Stomach smooth muscle (tissue), 2 donors: ENCODE measurements around the gene PI16.

Source experiments
- H3K27ac ChIP-seq: one replicate; pipeline ENCODE4 v1.7.0; 2013; ENCODE audit warnings: mild to moderate bottlenecking, low read length, inconsistent platforms
- H3K27me3 ChIP-seq, 2 donors: one replicate each; pipeline ENCODE4 v1.7.0; 2013; ENCODE audit warnings: low read length in 2 of 2; ENCODE audit not compliant: insufficient read depth in 2 of 2, control insufficient read depth in 1 of 2
- H3K36me3 ChIP-seq, 2 donors: one replicate each; pipeline ENCODE4 v1.7.0; 2013; ENCODE audit warnings: low read length in 2 of 2; ENCODE audit not compliant: control insufficient read depth in 2 of 2, insufficient read depth in 2 of 2
- H3K4me1 ChIP-seq: one replicate; pipeline ENCODE4 v1.7.0; 2013; ENCODE audit warnings: low read length; ENCODE audit not compliant: control insufficient read depth, insufficient read depth
- H3K4me3 ChIP-seq, 2 donors: one replicate each; pipeline ENCODE4 v1.7.0; 2013; ENCODE audit warnings: low read length in 2 of 2
- H3K9ac ChIP-seq, 2 donors: one replicate each; pipeline ENCODE4 v1.7.0; 2013; ENCODE audit warnings: low read length in 2 of 2, mild to moderate bottlenecking in 1 of 2
- H3K9me3 ChIP-seq, 2 donors: one replicate each; pipeline ENCODE4 v1.7.0; 2013; ENCODE audit warnings: low read length in 2 of 2; ENCODE audit not compliant: control insufficient read depth in 2 of 2
- donor health status: healthy.
- donor health status: Pancreatic carcinoma.

The PI16 gene

DNA sequence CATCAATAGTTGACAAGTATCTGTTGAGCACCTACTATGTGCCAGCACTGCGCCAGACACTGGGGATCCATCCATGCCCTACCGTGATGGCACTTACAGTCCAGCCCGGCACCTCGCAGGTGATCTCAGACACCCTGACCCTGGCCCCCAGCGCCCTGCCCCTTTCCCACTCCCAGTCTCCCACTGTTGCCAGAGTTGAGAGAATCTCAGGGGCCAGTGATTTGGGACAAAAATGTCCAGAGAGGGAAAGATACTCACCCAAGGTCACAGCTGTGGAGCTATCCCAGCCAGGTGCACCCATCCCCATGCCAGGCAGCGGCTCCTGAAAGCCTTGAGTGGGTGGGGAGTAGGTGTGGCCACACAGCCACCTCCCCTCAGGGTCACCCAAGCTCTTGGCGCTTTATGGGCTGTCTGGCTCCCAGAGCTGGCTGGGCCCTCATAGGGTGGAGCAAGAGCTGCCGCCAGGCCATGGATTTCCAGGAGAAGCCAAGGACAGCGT lies 3.3 kb downstream of the PI16 start:
- Histone ChIP-seq H3K27ac (no peak overlapping the region), H3K9ac (no peak overlapping the region), H3K27me3 (no peaks in the 10 kb centered on the region), H3K36me3 (no peaks in the 10 kb centered on the region), H3K4me1 (peaks cover 3% of the 10 kb centered on the region), H3K9me3 (no peaks in the 10 kb centered on the region), H3K4me3 (peak overlapping the region in 1 of 2 donors; percentile 22)

- no peak overlapping the region for H3K9ac ChIP-seq
- no peaks in the 10 kb centered on the region for H3K36me3 ChIP-seq
- H3K27me3 ChIP-seq, result no peaks in the 10 kb centered on the region
- H3K4me1 ChIP-seq, result peaks cover 7% of the 10 kb centered on the region
- no peaks in the 10 kb centered on the region for H3K9me3 ChIP-seq
- no peak overlapping the region for H3K4me3 ChIP-seq
- no peak overlapping the region for H3K27ac ChIP-seq
Measured at GRCh38 chr6:36958775-36959554, 4.4 kb downstream of the PI16 start.

- H3K27me3 ChIP-seq, result no peaks in the 10 kb centered on the region
- no peak overlapping the region for H3K27ac ChIP-seq
- no peak overlapping the region for H3K9ac ChIP-seq
- peaks cover 11% of the 10 kb centered on the region for H3K4me1 ChIP-seq
- no peaks in the 10 kb centered on the region for H3K36me3 ChIP-seq
- no peak overlapping the region for H3K4me3 ChIP-seq
- H3K9me3 ChIP-seq, result no peaks in the 10 kb centered on the region
Measured at GRCh38 chr6:36959555-36960250, 5.2 kb downstream of the PI16 start.

GRCh38 chr6:36961441-36962435 lies 7.2 kb downstream of the PI16 start:
- no peaks in the 10 kb centered on the region for H3K27me3 ChIP-seq
- H3K9me3 ChIP-seq, result no peaks in the 10 kb centered on the region
- no peak overlapping the region for H3K27ac ChIP-seq
- H3K4me3 ChIP-seq, result no peak overlapping the region
- no peak overlapping the region for H3K9ac ChIP-seq
- peaks cover 11% of the 10 kb centered on the region for H3K4me1 ChIP-seq
- no peaks in the 10 kb centered on the region for H3K36me3 ChIP-seq

- Histone ChIP-seq H3K9ac (no peak overlapping the region), H3K9me3 (no peaks in the 10 kb centered on the region), H3K36me3 (peaks cover 7% of the 10 kb centered on the region in 2 donors), H3K27ac (no peak overlapping the region), H3K4me1 (peaks cover 11% of the 10 kb centered on the region), H3K4me3 (no peak overlapping the region), H3K27me3 (no peaks in the 10 kb centered on the region)
Measured at GRCh38 chr6:36962874-36963273, 8.3 kb downstream of the PI16 start.

- H3K27me3 ChIP-seq, result no peaks in the 10 kb centered on the region
- H3K27ac ChIP-seq, result no peak overlapping the region
- no peak overlapping the region for H3K4me3 ChIP-seq
- H3K36me3 ChIP-seq, result peaks cover 15% of the 10 kb centered on the region in 2 donors
- H3K9ac ChIP-seq, result no peak overlapping the region
- peaks cover 11% of the 10 kb centered on the region for H3K4me1 ChIP-seq
- H3K9me3 ChIP-seq, result no peaks in the 10 kb centered on the region
Measured at GRCh38 chr6:36963451-36964290, 9.1 kb downstream of the PI16 start.

GRCh38 chr6:36964349-36964748 lies 9.8 kb downstream of the PI16 start:
- H3K9ac ChIP-seq, result no peak overlapping the region
- H3K4me3 ChIP-seq, result no peak overlapping the region
- H3K27me3 ChIP-seq, result no peaks in the 10 kb centered on the region
- no peaks in the 10 kb centered on the region for H3K9me3 ChIP-seq
- peaks cover 22% of the 10 kb centered on the region in 2 donors for H3K36me3 ChIP-seq
- no peak overlapping the region for H3K27ac ChIP-seq
- peaks cover 11% of the 10 kb centered on the region for H3K4me1 ChIP-seq

GRCh38 chr6:36964908-36965307 lies 10.4 kb downstream of the PI16 start:
- peak overlapping the region; percentile 1 for H3K27ac ChIP-seq
- no peaks in the 10 kb centered on the region for H3K27me3 ChIP-seq
- H3K4me3 ChIP-seq, result no peak overlapping the region
- peaks cover 11% of the 10 kb centered on the region for H3K4me1 ChIP-seq
- H3K9me3 ChIP-seq, result no peaks in the 10 kb centered on the region
- peaks cover 27 to 28% of the 10 kb centered on the region in 2 donors for H3K36me3 ChIP-seq
- H3K9ac ChIP-seq, result no peak overlapping the region

DNA sequence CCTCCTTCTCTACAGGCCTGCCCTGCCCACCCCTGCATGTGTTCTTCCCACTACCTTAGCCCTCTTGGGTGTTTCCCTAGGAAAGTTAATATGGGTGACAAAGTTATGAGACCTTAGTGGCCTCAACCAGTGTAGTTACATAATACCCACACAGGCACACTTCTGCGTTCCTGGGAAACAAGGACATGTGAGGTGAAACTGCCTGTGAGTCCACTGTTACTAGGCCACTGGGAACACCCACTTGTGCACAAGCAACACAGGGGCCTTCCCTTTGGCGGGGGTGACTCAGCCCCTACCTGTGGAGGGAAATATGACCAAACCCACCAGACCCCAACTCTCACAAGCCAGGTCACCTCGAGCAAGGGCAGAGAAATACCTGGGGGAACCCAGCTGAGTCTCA lies 12.8 kb downstream of the PI16 start:
- Histone ChIP-seq H3K4me3 (no peak overlapping the region), H3K4me1 (peaks cover 8% of the 10 kb centered on the region), H3K27me3 (no peaks in the 10 kb centered on the region), H3K9me3 (no peaks in the 10 kb centered on the region), H3K36me3 (peaks cover 51 to 52% of the 10 kb centered on the region in 2 donors), H3K9ac (no peak overlapping the region), H3K27ac (no peak overlapping the region)
